Right lobe of liver (tissue), 4 donors: ENCODE data around the gene CFAP20DC.

Source experiments
- CTCF ChIP-seq, 4 donors: fragments of 200-600 bp in 3 of 4; fragments of 450-650 bp in 1 of 4; IDR thresholded peaks; one replicate each; pipeline versions ENCODE4 v1.5.1 to v1.8.0; 2016 to 2022; ENCODE audit warnings: antibody characterized with exemption in 4 of 4, mild to moderate bottlenecking in 2 of 4
- POLR2A ChIP-seq: fragments of 450-650 bp; IDR thresholded peaks from one replicate; pipeline ENCODE4 v1.6.1; 2017; ENCODE audit warnings: antibody characterized with exemption, mild to moderate bottlenecking
- donor health status: DM: no; HTN: no; CAD: no.
- donor health status: DM: no; HTN: no; CAD: no.
- donor health status: DM: no; HTN: yes; CAD: no.

- TF ChIP-seq CTCF (IDR thresholded peaks at IDR 0.05) (no peak), POLR2A (no peak)
Measured at GRCh38 chr3:58999774-59000160, 50.1 kb downstream of the CFAP20DC start.
